Measurements from ENCODE around the gene ACTG1. TPM values are rescaled to one million over a fixed set of nuclear protein-coding genes. Genes with fewer than 3 reads are reported as not detected.

The ACTG1 gene
- total and polyA plus RNA-seq, 9 of the 15 experiments (the other 6 are each of a cell fraction or from before 2014, with no cell fraction given): 224 to 1,775 (median 568) TPM

DNA sequence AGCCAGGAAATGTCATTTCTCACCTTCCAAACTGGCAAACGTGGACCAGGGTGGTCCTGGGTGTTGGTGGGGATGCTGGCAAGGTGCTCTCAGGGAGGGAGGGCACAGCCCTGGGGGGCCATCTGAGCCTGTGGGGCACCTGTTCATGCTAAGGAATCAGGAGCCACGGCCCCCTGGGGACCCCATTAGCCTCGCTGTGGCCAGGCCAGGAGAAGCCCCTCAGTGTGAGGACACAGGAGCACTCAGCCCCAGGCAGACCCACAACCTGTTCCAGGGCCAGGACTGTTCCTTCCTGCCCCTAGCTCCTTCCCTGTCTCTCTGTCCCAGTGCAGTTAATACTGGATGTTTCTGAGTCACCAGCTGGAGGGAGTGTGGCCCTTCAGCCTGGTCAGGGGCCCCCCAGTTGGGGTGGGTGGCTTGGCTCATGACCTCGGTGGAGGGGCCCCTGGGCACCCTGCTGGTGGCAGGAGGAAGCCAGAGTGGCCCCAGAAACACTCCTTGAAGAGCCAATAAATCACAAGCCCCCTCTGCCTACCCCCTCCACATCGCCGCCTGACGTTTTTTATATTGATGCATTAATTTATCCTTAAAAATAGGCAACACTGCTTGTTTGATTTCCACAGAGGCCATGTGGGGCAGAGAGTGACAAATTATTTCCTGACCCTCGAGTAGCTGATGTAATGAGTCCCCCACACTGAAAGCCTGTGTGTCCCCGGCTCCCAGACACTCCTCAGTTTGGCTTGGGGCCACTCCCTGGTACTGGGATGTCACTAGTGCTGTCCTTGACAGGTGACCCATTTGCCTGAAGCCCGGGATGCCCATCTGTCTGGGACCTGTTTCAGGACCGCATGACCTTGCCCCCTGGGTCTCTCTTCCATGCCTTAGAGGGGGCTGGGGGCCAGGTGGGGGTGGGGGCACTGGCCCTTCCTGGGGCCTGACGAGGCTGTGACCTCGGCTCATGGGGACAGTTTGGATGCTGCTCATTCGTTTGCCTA lies 22.3 kb downstream of the ACTG1 start:
- CTCF ChIA-PET (ENCODE audit: low intra/inter-chr PET ratio): no interaction called here
- in situ Hi-C loops (cut with MboI): no loop called here

More for the DNA sequence above, 22.3 kb downstream of the ACTG1 start:
- no TSS peak for BruUV-seq (replicated peaks)
- Histone ChIP-seq H3K27ac (ENCODE audit: extremely low read depth, low read depth, low read length) (no peak overlapping the region), H3K27me3 (ENCODE audit: control insufficient read depth in 2 of 2, insufficient read depth in 2 of 2, low read length in 2 of 2) (no peaks in the 10 kb centered on the region), H2AFZ (ENCODE audit: low read depth, low read length) (no peak overlapping the region), H3K4me1 (replicated peaks in 1 of 2; ENCODE audit: control insufficient read depth in 2 of 2, insufficient read depth in 2 of 2, low read length in 2 of 2) (peaks cover 10 to 53% of the 10 kb centered on the region in 2 experiments; a peak in 4 of 5 replicates), H3K4me3 (no peak overlapping the region), H3K4me2 (ENCODE audit: insufficient read depth, low read length) (no peak overlapping the region), H3K9me1 (ENCODE audit: control insufficient read depth, insufficient read depth, low read length) (no peaks in the 10 kb centered on the region), H4K20me1 (replicated peaks; ENCODE audit: control insufficient read depth, insufficient read depth, low read length) (no peaks in the 10 kb centered on the region), H3K79me2 (ENCODE audit: control insufficient read depth, insufficient read depth, low read length) (peaks cover 11% of the 10 kb centered on the region; the same call in 2 of the 3 replicates), H3K36me3 (ENCODE audit: control insufficient read depth, insufficient read depth, low read length) (no peaks in the 10 kb centered on the region), H3K9ac (ENCODE audit: insufficient read depth in 1 of 2, low read depth in 2 of 2, low read length in 2 of 2) (peak overlapping the region in 1 of 2 experiments; percentile 84; a peak in 2 of 4 replicates), H3K9me3 (replicated peaks; ENCODE audit: control insufficient read depth, insufficient read depth, low read depth, low read length) (no peaks in the 10 kb centered on the region)
- intact Hi-C loops (cut with micrococcal nuclease): loop anchor here (10.0 kb wide), 1 partner anchor 195 kb away; the partner anchor contains the start of gene SLC38A10
- FAIRE-seq (no peak), ATAC-seq (no peak), DNase-seq (ENCODE audit: extremely low read depth in 1 of 4, low spot score in 3 of 4) (no peak)
- TF ChIP-seq ZFP30 (CRISPR knock-in tag; IDR thresholded peaks at IDR 0.05; ENCODE audit: borderline replicate concordance) (no peak), RBFOX2 (IDR thresholded peaks at IDR 0.05; ENCODE audit: low read depth, low read length) (peak; percentile 38), U2AF1 (optimal IDR thresholded peaks at IDR 0.05; ENCODE audit: low read depth, low read length) (no peak), SMAD4 (CRISPR knock-in tag; conservative IDR thresholded peaks at IDR 0.05) (no peak), POLR2G (IDR thresholded peaks at IDR 0.05; ENCODE audit: low read depth, low read length) (0 out of 2 replicates have a peak, but pooled peaks have one; percentile 35)
- POLR2A ChIA-PET: interaction anchor here (0.5 to 4.3 kb wide), 11 partner anchors 10 to 311 kb away, joined by 3 to 46 read pairs (median 6); partner anchors contain the start of gene ACTG1
- WGBS (ENCODE audit: insufficient coverage, low coverage, missing lambda C conversion rate): 49% methylated on average over 13 of the region's 14 CpGs

Measured in K562 (cell line).